ENCODE measurements around the gene CITED4.

Gene CITED4

GRCh38 chr1:40884055-40884795 lies 22.1 kb upstream of the CITED4 start:
- no peak for DNase-seq

GRCh38 chr1:40880813-40881549 lies 18.8 kb upstream of the CITED4 start:
- no peak for DNase-seq

- DNase-seq: no peak
These were observed 17.5 kb upstream of the CITED4 start for GRCh38 chr1:40879482-40880175.

GRCh38 chr1:40878906-40879305 lies 16.7 kb upstream of the CITED4 start:
- no peak for DNase-seq

- DNase-seq: no peak
These were observed 15.5 kb upstream of the CITED4 start for GRCh38 chr1:40877698-40878097.

- DNase-seq: no peak
These were observed 14.7 kb upstream of the CITED4 start for GRCh38 chr1:40876891-40877290.

GRCh38 chr1:40876436-40876761 lies 14.2 kb upstream of the CITED4 start:
- DNase-seq: no peak

- DNase-seq: no peak
These were observed 11.8 kb upstream of the CITED4 start for GRCh38 chr1:40873863-40874472.

- no peak for DNase-seq
These were observed 10.1 kb upstream of the CITED4 start for GRCh38 chr1:40872276-40872675.

GRCh38 chr1:40870135-40870728 lies 8.1 kb upstream of the CITED4 start:
- no peak for DNase-seq

- no peak for DNase-seq
These were observed 6.0 kb upstream of the CITED4 start for GRCh38 chr1:40868051-40868723.

GRCh38 chr1:40861224-40862003 lies 749 bp downstream of the CITED4 start:
- peak; percentile 30 for DNase-seq

- no peak for DNase-seq
These were observed 1.4 kb downstream of the CITED4 start for GRCh38 chr1:40860706-40861223.

- DNase-seq: no peak
These were observed 3.2 kb downstream of the CITED4 start for GRCh38 chr1:40858856-40859416.

GRCh38 chr1:40857737-40858136 lies 4.4 kb downstream of the CITED4 start:
- DNase-seq: peak; percentile 82

GRCh38 chr1:40856656-40857302 lies 5.4 kb downstream of the CITED4 start:
- no peak for DNase-seq

GRCh38 chr1:40856116-40856515 lies 6.0 kb downstream of the CITED4 start:
- DNase-seq: no peak

- no peak for DNase-seq
These were observed 6.7 kb downstream of the CITED4 start for GRCh38 chr1:40855513-40855912.

GRCh38 chr1:40853885-40854170 lies 8.3 kb downstream of the CITED4 start:
- no peak for DNase-seq

- DNase-seq: no peak
These were observed 8.9 kb downstream of the CITED4 start for GRCh38 chr1:40853113-40853884.

Data from NCI-H345 (cell line).